SK-N-SH (cell line): ENCODE data around the gene SLC3A2.
"Not testable (repeated sequence)": the region's sequence is repeated elsewhere in the genome, so short reads cannot be mapped to it uniquely, and the experiment has no call there.

ENCODE experiments used
- NFIC ChIP-seq: IDR thresholded peaks from 2 replicates; pipeline ENCODE4 v1.4.0; 2012; ENCODE audit warnings: borderline replicate concordance
- TF ChIP-seq, protein P1 (sequence below): IDR thresholded peaks from 2 replicates; pipeline ENCODE4 v1.6.1; 2012; ENCODE audit warnings: mild to moderate bottlenecking, low read depth, low read length, moderate library complexity

DNA sequence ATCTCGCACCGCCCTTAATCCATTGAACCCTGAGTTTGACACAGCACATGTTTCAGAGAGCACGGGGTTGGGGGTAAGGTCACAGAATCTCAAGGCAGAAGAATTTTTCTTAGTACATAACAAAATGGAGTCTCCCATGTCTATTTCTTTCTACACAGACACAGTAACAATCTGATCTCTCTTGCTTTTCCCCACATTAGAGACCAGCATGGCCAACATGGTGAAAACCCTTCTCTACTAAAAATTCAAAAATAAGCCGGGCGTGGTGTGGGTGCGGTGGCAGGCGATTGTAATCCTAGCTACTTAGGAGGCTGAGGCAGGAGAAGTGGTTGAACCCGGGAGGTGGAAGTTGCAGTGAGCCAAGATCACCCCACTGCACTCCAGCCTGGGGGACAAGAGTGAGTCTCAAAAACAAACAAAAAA lies 21.4 kb upstream of the SLC3A2 start:
- TF ChIP-seq, protein P1, sequence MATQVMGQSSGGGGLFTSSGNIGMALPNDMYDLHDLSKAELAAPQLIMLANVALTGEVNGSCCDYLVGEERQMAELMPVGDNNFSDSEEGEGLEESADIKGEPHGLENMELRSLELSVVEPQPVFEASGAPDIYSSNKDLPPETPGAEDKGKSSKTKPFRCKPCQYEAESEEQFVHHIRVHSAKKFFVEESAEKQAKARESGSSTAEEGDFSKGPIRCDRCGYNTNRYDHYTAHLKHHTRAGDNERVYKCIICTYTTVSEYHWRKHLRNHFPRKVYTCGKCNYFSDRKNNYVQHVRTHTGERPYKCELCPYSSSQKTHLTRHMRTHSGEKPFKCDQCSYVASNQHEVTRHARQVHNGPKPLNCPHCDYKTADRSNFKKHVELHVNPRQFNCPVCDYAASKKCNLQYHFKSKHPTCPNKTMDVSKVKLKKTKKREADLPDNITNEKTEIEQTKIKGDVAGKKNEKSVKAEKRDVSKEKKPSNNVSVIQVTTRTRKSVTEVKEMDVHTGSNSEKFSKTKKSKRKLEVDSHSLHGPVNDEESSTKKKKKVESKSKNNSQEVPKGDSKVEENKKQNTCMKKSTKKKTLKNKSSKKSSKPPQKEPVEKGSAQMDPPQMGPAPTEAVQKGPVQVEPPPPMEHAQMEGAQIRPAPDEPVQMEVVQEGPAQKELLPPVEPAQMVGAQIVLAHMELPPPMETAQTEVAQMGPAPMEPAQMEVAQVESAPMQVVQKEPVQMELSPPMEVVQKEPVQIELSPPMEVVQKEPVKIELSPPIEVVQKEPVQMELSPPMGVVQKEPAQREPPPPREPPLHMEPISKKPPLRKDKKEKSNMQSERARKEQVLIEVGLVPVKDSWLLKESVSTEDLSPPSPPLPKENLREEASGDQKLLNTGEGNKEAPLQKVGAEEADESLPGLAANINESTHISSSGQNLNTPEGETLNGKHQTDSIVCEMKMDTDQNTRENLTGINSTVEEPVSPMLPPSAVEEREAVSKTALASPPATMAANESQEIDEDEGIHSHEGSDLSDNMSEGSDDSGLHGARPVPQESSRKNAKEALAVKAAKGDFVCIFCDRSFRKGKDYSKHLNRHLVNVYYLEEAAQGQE, result not testable (repeated sequence)
- not testable (repeated sequence) for TF ChIP-seq NFIC
